Ectodermal cell (in vitro differentiated cells): ENCODE data around the gene UBTD2.

Source experiments
- H3K27ac ChIP-seq: 2 replicates; pipeline ENCODE4 v1.7.0; 2013; ENCODE audit warnings: mild to moderate bottlenecking, low read depth, low read length; ENCODE audit not compliant: insufficient read depth, poor library complexity, severe bottlenecking
- H3K27me3 ChIP-seq: 2 replicates; pipeline ENCODE4 v1.7.0; 2013; ENCODE audit warnings: mild to moderate bottlenecking, low read length; ENCODE audit not compliant: insufficient read depth, control insufficient read depth, poor library complexity, severe bottlenecking
- H3K36me3 ChIP-seq: one replicate; pipeline ENCODE4 v1.7.0; 2013; ENCODE audit warnings: low read length; ENCODE audit not compliant: control insufficient read depth, insufficient read depth
- H3K4me1 ChIP-seq: one replicate; pipeline ENCODE4 v1.7.0; 2013; ENCODE audit warnings: low read length; ENCODE audit not compliant: control insufficient read depth, insufficient read depth
- H3K4me3 ChIP-seq: 2 replicates; pipeline ENCODE4 v1.7.0; 2013; ENCODE audit warnings: low read depth, low read length, control low read depth; ENCODE audit not compliant: insufficient read depth
- H3K9me3 ChIP-seq: 2 replicates; pipeline ENCODE4 v1.7.0; 2013; ENCODE audit warnings: mild to moderate bottlenecking, low read length, moderate library complexity; ENCODE audit not compliant: control insufficient read depth
- WGBS, 2 experiments: methylation state at CpG; one replicate each; pipeline ENCODE4 v1.1.7; 2013; ENCODE audit warnings: missing lambda C conversion rate in 2 of 2; 5-methylcytosine and 5-hydroxymethylcytosine counted together

UBTD2 gene

DNA sequence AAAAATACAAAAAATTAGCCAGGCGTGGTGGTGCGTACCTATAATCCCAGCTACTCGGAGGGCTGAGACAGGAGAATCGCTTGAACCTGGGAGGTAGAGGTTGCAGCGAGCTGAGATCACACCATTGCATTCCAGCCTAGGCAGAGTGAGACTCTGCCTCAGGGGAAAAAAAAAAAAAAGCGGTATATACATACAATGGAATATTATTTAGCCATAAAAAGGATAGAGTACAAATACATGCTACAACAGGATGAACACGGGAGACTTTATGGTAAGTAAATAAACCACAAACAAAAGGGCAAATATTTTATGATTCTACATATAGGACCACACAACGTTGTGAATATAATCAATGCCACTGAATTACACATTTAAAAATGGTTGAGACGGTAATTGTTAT is 5.2 kb downstream of the UBTD2 start:
- 95 to 98% methylated on average over 6 to 8 of the region's 9 CpGs for WGBS, 2 experiments
- H3K9me3 ChIP-seq, result no peaks in the 10 kb centered on the region
- H3K4me1 ChIP-seq, result no peaks in the 10 kb centered on the region
- H3K4me3 ChIP-seq, result no peak overlapping the region
- H3K27me3 ChIP-seq, result no peaks in the 10 kb centered on the region
- H3K27ac ChIP-seq, result no peak overlapping the region
- H3K36me3 ChIP-seq, result no peaks in the 10 kb centered on the region

DNA sequence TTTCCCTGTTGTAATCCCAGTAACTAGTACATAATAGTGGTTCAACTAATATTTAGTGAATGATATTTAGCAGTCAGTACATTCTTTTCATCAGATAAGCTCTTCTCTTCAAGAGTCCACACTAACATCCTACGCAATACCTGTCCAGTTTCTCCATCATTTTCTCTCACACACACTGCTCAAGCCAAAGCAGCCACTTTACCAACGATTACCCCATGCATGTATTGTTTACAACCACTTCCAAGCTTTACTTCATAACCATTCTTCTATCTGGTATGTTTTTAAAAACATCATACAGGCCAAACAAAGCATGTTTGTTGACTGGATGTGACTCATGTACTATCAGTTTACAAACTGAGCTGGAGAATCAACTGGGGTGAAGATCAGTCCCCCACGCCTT is 7.3 kb downstream of the UBTD2 start:
- Histone ChIP-seq H3K36me3 (no peaks in the 10 kb centered on the region), H3K9me3 (no peaks in the 10 kb centered on the region), H3K4me3 (no peak overlapping the region), H3K27me3 (no peaks in the 10 kb centered on the region), H3K4me1 (no peaks in the 10 kb centered on the region), H3K27ac (no peak overlapping the region)
- whole genome bisulfite sequencing, 2 experiments, result 95 to 97% methylated on average over 3 of the region's 3 CpGs

DNA sequence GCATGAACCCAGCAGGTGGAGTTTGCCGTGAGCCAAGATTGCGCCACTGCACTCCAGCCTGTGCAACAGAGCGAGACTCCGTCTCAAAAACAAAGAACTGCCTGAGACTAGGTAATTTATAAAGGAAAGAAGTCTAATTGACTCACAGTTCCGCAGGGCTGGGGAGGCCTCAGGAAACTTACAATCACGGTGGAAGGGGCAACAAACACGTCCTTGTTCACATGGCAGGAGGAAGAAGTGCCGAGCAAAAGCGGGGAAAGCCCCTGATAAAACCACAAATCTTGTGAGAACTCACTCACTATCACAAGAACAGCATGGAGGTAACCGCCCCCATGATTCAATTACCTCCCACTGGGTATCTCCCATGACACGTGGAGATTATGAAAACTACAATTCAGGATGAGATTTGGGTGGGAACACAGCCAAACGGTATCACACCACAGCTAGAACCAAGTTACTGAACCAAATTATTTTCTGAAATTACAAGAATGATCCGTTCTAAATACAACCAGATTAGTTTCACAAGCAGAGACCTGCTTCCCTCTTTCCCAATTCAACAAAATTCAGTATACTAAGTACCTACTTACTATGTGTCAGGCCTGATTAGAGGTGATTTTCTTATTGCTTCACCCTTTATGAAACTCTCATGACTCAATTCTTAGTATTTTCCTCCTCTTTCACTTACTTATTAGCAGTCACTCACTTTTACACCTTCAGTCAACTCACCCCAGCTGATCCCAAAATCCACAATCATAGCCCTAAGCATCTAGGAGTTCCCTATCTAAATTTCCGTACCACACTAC is 8.4 kb downstream of the UBTD2 start:
- Histone ChIP-seq H3K27ac (no peak overlapping the region), H3K27me3 (no peaks in the 10 kb centered on the region), H3K36me3 (no peaks in the 10 kb centered on the region), H3K4me1 (no peaks in the 10 kb centered on the region), H3K9me3 (no peaks in the 10 kb centered on the region), H3K4me3 (no peak overlapping the region)
- 89% methylated on average over 14 of the region's 14 CpGs for WGBS, 2 experiments

DNA sequence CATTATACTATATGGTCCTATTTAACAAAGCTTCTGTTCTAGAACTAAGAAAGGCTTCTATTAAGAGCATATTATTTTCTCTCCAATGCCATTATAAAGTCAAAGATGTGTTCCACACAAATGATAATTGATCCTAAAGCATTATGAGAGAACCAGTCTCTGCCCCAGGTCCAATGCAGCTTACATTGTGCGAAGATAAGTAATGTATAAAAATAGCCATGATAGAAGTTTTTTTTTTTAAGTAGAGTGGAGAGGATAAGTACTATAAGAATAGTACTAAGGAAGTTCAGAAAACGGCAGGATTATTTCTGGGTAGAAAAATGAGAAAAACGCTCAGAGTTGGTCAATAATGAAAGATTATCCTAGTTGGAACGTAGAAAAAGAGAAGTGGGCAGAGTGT is 15.6 kb downstream of the UBTD2 start:
- Histone ChIP-seq H3K36me3 (no peaks in the 10 kb centered on the region), H3K27ac (no peak overlapping the region), H3K9me3 (no peaks in the 10 kb centered on the region), H3K4me3 (no peak overlapping the region), H3K27me3 (no peaks in the 10 kb centered on the region), H3K4me1 (no peaks in the 10 kb centered on the region)
- 93 to 96% methylated on average over 4 of the region's 4 CpGs for WGBS, 2 experiments

DNA sequence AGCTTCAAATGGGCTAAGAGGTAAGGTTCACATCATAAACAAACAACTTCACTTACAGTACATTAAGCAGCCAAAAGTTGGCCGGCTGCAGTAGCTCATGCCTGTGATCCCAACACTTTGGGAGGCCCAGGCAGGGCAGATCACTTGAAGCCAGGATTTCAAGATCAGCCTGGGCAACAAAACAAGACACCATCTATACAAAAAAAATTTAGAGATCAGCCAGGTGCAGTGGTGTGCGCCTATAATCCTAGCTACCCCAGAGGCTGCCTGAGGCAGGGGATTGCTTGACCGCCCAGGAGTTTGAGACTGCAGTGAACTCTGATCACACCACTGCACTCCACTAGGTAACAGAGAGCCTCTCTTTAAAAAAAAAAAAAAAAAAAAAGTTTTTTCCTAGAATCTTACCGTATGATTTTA is 16.9 kb downstream of the UBTD2 start:
- H3K27ac ChIP-seq, result no peak overlapping the region
- no peaks in the 10 kb centered on the region for H3K36me3 ChIP-seq

DNA sequence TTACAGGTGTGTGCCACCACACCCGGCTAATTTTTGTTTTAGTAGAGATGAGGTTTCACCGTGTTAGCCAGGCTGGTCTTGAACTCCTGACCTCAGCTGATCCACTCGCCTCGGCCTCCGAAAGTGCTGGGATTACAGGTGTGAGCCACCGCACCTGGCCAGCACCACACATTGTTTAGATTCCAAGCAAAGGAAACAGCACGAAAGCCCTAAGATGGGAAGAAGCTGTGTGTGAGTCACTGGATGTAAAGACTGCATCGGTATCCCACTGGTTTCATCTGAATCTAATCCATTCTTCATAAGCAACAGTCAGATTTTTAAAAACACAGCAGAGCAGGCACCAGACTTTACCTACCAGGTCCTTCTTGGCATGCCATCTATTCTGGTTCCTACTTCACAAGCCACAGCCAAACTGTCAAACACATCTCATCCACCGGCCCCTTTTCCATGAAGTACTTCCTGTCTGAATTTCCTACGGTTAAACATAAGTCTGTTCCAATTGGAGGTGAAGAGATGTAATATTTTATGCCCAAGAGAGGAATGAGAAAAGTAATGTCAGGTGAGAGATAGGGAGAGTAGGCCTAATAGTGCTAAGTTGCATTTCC is 17.4 kb downstream of the UBTD2 start:
- Histone ChIP-seq H3K27me3 (no peaks in the 10 kb centered on the region), H3K36me3 (no peaks in the 10 kb centered on the region), H3K27ac (no peak overlapping the region), H3K9me3 (no peaks in the 10 kb centered on the region), H3K4me1 (no peaks in the 10 kb centered on the region), H3K4me3 (no peak overlapping the region)
- WGBS, 2 experiments, result 93% methylated on average over 10 of the region's 10 CpGs

More for the DNA sequence above, 16.9 kb downstream of the UBTD2 start:
- Histone ChIP-seq H3K9me3 (no peaks in the 10 kb centered on the region), H3K4me3 (no peak overlapping the region), H3K27me3 (no peaks in the 10 kb centered on the region), H3K4me1 (no peaks in the 10 kb centered on the region)
- 77 to 98% methylated on average over 4 of the region's 4 CpGs for WGBS, 2 experiments

- H3K4me3 ChIP-seq, result no peak overlapping the region
- 92 to 94% methylated on average over 4 of the region's 4 CpGs for WGBS, 2 experiments
- no peaks in the 10 kb centered on the region for H3K9me3 ChIP-seq
- H3K4me1 ChIP-seq, result no peaks in the 10 kb centered on the region
- no peaks in the 10 kb centered on the region for H3K36me3 ChIP-seq
- no peaks in the 10 kb centered on the region for H3K27me3 ChIP-seq
- H3K27ac ChIP-seq, result no peak overlapping the region
Measured at GRCh38 chr5:172264815-172265395, 18.7 kb downstream of the UBTD2 start.

DNA sequence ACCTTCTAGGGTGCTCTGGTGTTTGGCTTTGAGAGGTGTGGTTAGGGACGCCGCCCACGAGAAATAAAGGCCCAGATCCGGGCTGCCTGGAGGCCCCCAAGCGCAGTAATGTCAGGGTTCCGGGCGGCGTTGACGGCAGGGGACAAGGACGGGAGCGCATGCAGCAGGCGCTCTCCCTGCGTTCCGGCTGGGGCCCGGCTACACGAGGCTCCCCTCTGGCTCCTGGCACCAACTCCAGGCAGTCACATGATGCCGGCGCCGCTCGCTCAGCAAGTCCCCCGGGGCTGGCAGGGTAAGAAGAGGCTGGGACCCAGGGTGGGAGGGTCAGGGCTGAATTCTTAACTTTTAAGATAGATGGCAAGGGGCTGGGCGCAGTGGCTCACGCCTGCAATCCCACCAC is 28.1 kb downstream of the UBTD2 start:
- 95 to 97% methylated on average over 23 of the region's 23 CpGs for WGBS, 2 experiments
- H3K36me3 ChIP-seq, result peaks cover 49% of the 10 kb centered on the region

GRCh38 chr5:172252501-172252900 is 31.1 kb downstream of the UBTD2 start:
- H3K36me3 ChIP-seq, result peaks cover 34% of the 10 kb centered on the region
- 100% methylated on average over 1 of the region's 2 CpGs for WGBS, 2 experiments
- H3K4me1 ChIP-seq, result no peaks in the 10 kb centered on the region
- no peak overlapping the region for H3K27ac ChIP-seq
- H3K4me3 ChIP-seq, result no peak overlapping the region
- no peaks in the 10 kb centered on the region for H3K9me3 ChIP-seq
- H3K27me3 ChIP-seq, result no peaks in the 10 kb centered on the region

More for the DNA sequence above, 28.1 kb downstream of the UBTD2 start:
- Histone ChIP-seq H3K27me3 (no peaks in the 10 kb centered on the region), H3K27ac (no peak overlapping the region), H3K4me1 (no peaks in the 10 kb centered on the region), H3K4me3 (no peak overlapping the region), H3K9me3 (peaks cover 7% of the 10 kb centered on the region)

GRCh38 chr5:172251419-172251818 is 32.1 kb downstream of the UBTD2 start:
- Histone ChIP-seq H3K27me3 (no peaks in the 10 kb centered on the region), H3K4me1 (no peaks in the 10 kb centered on the region), H3K36me3 (peaks cover 26% of the 10 kb centered on the region), H3K9me3 (no peaks in the 10 kb centered on the region), H3K4me3 (no peak overlapping the region), H3K27ac (no peak overlapping the region)
- 89 to 100% methylated on average over 1 of the region's 1 CpG for WGBS, 2 experiments
